Activated naive CD8-positive, alpha-beta T cell treated with anti-CD3 and anti-CD28 coated beads, Interleukin-2, amount 50 U/mL, for 16 hours (primary cell): ENCODE data around the gene MALRD1.

Experiments
- DNase-seq: peaks from one replicate; pipeline ENCODE4 v3.0.0-alpha.2; 2020; ENCODE audit warnings: low read depth, low spot score

The MALRD1 gene

DNA sequence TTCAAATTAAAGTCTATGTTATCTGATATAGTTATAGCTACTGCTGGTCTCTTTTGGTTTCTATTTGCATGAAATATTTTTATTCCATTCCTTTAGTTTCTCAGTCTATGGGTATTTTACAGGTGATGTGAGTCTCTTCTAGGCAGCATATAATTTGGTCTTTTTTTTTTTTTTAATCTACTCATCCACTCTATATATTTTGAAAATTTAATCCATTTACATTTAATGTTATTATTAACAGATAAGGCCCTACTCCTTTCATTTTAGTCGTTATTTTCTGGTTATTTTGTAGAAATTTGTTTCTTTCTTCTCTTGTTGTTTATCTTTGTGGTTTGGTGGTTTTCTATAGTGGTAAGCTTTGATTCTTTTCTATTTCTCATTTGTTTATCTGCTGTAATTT lies 58.8 kb downstream of the MALRD1 start:
- no peak for DNase-seq

DNA sequence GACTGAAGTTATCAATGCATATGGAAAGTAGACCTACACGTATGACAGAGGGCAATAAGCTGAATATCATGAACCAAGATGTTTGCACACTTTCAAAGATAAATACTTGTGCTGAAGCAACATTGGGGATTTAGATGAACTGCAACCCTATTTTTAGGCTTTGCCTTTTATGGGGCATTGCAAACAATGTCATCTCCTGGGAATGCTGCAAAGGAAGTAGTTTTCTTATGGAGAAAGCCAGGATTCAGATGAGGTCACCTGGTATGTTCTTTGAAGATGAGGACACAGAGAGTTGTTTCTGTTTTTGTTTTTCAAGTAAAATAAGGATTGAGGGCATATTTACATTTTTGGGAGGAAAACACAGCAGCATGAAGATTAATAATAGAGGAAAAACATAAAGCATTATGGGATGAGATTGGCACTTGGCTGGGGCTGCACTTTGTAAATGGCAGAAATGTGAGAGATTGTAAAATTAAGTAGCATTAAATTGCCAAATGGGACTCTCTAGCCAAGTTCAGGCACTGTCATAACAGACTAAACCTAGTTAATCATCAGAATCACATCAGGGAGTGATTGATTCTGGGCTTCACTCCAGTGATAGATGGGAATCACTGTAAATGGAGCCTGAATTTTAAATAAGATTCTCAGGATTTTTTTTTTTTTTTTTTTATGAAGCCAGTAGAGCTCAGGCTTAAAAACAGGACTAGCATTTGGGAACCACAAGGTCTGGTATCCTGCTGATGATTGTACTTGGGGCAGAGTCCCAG lies 63.1 kb downstream of the MALRD1 start:
- DNase-seq: no peak

DNA sequence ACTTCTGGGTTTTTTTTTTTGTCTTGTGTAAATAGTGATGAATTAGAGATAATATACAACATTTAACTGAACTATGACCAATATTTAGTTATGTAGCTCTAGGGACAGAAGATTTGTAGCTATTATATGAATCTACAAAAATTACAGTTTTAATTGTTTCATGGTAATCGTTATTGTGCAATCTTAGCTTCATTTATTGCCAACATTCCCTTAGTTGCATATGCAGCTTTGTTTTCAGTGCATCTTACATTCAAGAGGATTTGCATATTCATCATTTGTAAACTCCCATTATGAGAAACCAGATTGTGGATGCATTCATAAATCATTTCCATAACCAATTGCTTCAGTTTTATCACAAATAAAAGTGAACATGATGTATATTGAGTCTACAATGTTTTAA lies 68.8 kb downstream of the MALRD1 start:
- DNase-seq: no peak

DNA sequence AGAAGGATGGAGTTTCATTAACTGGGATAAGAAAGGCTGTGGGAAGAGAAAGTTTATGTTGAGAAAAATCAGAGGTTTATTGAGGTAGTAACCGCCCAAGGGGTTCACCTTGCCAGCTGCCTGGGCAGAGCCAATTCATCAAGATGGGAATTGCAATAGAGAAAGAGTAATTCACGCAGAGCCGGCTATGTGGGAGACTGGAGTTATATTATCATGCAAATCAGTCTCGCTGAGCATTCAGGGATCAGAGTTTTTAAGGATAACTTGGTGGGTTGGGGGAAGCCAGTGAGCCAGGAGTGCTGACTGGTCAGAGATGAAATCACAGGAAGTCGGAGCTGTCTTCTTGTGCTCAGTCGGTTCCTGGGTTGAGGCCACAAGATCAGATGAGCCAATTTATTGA lies 70.6 kb downstream of the MALRD1 start:
- DNase-seq: no peak

DNA sequence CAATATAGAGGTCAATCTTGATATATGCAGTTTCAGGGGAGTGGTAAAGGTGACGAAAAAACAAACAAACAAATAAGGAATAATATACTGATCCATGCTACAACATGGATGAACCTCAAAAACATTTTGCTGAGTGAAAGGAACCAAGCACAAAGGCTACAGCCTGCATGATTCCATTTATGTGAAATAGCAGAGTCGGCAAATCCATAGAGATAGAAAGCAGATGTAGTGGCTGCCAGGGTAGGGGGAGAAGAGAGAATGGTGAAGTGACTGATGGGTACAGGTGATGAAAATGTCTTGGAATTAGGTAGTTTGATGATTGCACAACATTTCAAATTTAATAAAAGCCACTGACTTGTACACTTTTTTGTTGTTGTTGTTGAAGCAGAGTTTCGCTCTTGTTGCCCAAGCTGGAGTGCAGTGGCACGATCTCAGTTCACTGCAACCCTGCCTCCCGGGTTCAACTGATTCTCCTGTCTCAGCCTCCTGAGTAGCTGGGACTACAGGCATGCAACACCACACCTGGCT lies 71.8 kb downstream of the MALRD1 start:
- no peak for DNase-seq

DNA sequence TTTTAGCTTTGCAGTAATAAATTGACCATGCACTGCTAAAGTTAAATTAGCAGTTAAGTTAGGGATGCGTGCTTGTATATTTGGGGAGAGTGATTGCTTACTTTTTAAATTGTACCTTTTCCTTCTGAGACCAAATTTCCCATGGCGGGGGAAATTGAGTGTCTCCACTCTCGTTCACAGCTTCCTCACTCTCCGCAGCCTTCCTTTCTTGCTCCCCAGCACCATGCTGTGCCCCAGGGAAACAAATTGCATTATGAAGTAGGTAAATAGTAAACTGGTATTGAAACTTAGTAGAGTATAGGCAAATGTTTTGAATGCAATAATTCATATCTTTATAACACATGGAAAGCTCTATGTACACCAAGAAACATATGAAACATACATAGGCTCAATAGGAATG lies 85.4 kb downstream of the MALRD1 start:
- DNase-seq: no peak

DNA sequence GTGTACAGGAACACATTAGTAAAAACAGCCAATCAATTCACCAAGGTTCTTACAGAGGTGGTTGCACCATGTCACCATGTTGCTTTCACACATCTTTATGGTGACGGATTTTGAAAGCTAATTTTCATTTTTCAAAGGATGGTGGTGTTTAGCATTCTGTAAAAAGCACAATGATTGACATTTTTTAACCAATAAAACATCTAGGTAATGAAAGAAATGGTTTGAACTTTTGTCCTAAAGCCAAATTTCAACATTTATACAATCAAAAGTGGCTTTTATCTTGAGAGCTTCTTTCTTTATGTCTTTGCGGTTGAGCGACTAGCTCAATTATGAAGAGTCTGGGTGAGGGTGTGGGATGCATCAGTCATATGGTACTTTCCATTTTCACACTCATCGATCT lies 94.4 kb downstream of the MALRD1 start:
- DNase-seq: no peak

DNA sequence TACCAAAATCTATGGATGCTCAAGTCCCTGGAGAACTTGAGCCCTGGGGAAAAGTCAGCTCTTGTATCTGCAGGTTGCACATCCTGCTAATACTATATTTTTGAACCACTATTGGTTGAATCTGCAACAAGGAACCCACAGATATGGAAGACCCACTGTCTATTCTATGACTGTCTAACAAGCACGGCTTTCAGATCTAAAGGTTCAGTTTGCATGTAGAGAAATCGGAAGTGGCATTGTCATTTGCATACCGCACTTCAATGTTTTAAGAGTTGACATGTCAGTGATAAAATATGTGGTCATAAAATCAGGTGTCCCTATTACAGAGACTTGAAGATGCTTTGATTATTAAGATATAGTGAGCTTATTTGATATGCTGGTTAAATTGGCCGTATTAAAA lies 95.6 kb downstream of the MALRD1 start:
- DNase-seq: no peak

DNA sequence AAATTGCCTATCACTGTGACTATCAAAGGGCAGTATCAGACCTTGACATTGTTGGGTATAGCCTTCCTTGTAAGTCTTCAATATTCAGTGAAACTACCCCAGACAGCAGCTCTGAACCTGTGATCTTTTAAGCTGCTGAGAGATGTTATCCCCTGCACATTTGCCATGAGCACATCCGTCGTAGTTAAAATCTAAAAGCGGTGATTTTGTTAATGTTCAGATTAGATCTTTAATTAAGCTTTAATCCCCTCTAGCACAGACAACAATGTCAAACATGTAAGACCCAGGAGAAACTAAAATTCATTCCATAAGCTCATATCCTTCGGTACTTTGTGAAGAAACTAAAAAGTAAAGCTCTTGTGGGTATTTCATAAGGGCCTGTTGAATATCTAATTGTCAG lies 105.8 kb downstream of the MALRD1 start:
- no peak for DNase-seq

DNA sequence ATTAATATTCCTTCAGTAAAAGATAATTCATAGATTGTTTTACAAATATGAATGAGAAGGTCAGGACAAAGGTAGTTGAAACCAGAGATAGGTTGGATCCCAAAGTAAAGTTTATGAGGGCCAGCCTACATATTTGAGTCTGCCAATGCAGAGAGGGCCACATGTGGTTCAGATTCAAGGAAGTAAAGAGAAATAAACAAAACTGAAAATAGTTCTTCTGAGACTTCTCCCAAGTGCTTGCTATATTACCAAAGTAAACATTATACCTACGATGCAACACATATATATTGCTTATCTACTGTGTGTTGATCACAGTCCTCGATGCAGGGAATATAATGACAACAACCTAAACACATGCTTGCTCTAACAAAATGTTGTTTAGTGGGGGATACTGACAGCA lies 109.8 kb downstream of the MALRD1 start:
- no peak for DNase-seq

DNA sequence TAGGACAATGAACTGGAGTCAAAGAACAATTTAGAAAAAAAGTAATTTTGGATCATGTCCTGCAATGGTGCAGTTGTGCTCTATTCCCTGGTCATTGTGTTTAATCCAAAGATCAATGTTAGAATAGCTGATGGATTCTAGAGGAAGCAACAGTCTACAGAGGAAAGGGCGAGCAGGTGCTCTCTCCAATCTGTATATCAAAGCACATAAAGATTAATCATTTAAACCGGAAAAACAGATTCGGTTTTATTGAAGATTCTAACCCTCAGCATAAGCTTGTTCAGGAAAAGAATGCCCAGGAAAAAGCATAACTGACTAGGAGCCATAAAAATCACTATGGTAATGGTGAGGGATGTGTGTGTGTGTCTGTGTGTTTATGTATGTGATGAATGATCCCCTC lies 110.3 kb downstream of the MALRD1 start:
- DNase-seq: no peak

DNA sequence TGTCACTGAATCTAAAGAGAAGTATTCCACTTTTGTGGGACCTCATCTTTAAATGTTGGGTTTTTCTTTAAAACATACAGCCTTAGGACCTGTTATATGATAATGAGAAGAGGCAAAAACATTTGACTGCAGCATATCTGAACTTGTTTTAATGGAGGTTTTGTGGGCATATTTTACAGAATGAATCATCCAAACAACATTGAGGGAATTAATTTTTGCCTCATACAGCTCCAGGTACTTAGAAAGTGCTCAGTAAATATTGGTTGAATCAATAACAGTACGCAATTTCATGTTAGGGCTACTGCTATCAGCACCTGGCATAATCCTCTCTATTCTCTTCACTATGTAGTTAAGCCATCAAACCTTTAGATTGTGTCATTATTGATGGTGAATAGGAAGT lies 115.9 kb downstream of the MALRD1 start:
- DNase-seq: no peak

DNA sequence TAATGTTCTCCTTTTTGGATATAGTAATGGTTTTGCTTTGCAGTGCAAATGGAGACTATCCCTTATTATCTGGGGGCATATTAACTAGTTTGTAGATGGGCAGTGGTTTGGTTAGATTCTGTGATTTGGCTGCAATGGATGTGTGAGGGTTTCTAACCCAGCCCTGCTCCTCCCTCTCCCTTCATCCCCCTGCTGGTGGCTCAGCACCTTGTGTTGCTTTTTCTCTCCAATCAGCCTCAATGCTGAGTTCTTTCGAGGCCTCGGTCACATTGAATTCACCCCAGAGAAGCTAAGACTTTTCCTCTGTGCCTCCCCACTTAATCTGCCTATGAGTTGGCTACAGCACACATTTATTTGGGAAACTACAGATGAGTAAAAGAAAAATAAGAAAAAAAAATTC lies 120.0 kb downstream of the MALRD1 start:
- DNase-seq: no peak

DNA sequence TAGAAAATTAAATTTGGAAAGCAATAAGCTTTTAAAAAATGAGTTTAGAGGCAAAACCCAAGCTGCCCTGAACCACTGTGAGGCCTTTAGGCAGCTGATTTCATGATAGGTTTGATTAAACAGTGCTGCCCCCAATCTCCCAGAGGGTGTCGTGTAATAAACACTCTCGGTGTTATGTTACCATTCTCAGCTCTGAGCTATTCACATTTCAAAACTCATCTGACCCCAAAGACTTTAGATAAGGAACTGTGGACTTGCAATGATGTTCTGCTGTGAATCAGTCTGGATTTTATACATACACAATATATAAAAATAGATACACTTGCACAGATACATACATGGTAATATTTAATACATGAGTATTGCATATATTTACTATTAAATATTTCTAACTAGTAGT lies 120.4 kb downstream of the MALRD1 start:
- no peak for DNase-seq

DNA sequence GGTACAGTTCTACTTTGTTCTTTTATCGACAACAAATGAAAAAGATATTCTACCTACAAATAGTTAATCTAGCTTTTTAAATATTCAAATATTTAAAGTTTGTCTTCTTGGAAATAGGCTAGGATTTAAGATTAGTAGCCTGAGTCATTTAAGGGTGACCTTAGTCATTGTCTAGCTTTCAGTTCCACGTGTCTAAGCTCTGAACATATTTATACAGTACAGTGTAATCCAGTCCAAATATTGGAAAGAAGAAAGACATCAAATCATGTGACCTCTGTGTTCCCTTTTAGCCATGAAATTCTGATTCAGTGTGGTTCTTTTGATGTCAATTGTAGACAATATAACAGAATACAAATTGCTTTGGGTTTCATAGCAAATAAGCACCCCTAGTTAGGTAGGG lies 121.1 kb downstream of the MALRD1 start:
- no peak for DNase-seq

DNA sequence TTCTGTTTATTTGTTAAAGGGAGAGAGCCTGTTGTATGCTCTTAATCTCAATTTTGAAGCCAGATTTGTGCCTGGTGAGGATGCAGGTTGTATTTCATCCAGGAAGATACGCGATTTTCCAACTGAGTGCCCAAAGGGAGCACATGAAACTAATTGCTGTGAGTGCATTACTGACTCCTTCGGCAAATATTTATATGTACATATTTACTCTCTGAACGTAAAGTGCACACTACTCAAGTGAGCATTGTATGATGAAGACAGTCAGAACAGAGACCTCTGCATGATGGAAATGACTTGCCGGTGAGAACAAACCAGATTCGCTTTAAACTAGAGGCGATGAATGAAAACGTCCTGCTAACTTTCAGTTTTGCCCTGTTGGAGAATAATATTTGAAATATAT lies 130.1 kb downstream of the MALRD1 start:
- no peak for DNase-seq

DNA sequence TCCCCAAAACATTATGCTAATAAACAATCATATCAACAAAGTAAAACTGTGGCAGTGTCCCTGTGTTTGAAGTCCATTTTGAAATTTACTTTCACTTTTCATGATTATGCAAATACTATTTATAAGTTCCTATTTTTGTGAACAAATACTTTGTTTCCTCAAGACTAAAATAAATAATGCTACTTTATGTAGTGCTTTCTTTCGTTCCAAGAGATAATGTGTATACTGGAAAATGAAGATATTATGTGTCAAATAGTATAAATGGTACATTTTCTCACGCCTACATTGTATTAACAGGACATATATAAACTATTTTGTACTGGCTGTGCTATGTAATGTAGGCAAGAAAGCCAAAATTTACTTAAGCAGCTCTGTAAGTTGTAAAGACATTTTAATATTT lies 136.3 kb downstream of the MALRD1 start:
- no peak for DNase-seq

DNA sequence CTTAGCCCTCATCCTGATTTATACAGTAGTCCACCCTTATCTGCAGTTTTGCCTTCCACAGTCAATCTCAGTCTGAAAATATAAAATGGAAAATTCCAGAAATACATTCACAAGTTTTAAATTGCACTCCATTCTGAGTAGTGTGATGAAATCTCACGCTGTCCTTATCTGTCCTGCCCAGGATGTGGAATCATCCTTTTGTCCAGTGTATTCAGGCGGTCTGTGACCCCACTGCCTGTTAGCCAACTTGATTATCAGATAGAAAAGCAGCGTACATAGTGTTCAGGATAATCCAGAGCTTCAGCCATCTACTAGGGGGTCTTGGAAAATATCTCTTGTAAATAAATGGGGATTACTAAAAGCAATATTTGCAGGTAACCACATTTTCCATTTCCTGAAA lies 146.3 kb downstream of the MALRD1 start:
- no peak for DNase-seq

DNA sequence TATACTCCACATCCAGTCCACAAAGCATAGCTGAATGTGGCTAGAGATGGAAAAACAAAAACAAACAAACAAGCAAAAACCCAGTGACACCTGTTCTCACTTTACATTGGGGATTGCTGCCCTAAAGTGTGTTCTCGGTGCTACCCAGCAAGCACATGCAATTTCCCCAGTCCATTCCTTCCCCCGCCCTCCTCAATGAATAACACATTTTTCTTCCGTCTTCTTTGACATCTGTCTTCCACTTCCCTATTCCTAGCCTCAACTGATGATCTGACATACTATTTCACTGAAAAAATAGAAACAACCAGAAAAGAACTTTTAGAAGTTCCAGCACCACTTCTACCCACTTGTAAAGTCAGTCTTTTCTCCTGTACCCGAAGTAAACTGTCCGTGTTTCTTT lies 147.1 kb downstream of the MALRD1 start:
- no peak for DNase-seq

DNA sequence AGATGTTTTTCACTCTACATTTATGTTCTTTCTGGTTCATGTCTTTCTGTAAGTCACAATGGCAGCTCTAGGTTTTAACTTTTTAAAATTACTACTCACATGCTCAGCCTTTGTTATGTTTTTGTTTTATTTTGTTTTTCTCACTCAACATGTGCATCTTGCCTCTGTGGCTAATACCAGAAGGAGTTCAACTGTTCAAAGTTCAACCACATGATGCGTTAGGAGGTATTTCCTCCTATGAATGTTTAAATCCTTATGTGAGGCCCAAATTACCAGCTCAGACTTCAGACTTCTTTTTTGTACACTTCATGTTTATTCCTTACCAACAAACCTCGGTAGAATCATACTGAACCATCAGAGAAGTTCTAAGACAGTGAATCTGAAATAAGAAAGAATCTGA lies 151.6 kb downstream of the MALRD1 start:
- DNase-seq: no peak

DNA sequence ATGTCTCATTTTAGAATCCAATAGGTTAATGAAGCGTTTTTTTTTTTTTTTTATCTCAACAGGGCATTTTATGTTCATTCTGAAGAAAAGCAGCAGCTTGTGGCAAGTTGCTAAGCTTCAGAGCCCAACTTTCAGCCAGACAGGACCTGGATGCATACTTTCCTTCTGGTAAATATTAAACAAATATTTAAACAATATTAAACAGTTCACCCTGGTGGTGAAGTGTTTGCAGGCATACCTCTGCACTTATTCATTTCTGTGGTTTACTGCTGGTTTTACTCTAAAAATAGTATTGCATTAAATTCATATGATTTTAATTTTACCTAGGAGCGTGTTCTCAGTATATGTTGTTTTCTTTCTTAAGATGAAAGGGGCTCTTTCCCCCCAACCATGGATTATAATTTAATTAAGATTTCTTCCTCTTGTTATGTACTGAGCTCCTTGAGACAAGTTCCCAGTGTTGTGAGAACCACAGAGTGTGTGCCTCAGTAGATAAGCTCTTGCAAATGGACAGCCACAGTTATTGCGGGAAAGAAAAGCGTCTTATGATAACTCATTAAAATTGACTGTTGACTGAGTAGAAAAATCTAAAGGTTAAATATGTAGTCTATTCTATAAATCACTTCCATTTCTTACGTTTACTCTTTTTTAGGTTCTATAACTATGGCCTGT lies 155.8 kb downstream of the MALRD1 start:
- DNase-seq: no peak

DNA sequence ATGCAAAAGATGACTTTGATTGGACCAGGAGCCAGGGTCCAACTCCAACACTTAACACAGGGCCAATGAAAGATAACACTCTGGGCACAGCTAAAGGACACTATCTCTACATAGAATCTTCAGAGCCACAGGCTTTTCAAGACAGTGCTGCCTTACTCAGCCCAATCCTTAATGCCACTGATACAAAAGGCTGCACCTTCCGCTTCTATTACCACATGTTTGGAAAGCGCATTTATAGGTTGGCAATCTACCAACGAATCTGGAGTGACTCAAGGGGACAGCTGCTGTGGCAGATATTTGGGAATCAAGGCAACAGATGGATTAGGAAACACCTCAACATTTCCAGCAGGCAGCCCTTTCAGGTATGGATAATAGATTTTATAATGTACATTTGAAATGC lies 160.7 kb downstream of the MALRD1 start:
- no peak for DNase-seq

DNA sequence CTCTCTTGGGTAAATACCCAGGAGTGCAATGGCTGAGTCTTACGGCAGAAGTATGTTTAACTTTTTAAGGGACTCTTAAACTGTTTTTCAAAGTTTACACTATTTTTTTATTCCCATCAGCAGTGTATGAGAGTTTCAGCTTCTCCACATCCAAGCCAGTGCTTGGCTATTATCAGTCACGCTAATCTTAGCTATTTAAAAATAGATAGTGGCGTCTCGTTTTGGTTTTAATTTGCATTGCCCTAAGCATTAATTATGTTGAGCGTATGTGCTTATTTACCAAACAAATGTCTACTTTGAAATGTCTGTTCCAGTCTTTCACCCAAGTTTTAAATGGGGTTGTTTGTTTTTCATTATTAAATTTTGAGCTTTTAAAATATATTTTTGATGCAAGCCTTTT lies 164.0 kb downstream of the MALRD1 start:
- no peak for DNase-seq
